GM20431 (cell line): ENCODE measurements around the gene MAB21L1.

Experiments used
- in situ Hi-C: fragments of 300-500 bp; cut with MseI, MboI; formaldehyde crosslinking; loops from one replicate; pipeline ENCODE4 v1.15.0; 2020; ENCODE audit warnings: low sequenced_read_pairs; ENCODE audit not compliant: unreplicated experiment

Gene MAB21L1

DNA sequence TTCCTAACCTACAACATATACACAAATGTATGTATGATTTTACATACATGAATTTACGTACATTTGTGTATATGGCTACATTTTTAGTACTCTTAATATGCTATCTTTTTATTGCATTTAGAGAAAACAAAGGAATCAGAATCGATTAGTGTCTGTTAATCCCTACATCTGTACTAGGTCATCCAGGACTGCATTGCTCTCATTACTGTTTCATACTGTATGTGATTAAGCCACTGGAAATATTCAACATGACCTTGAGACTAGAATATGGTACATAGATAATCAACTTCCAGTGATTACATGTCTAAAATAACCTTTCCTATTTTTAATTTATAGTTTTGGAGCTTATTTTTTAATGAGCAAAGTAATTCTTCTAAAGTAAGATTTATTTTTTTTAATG is 5.3 kb upstream of the MAB21L1 start:
- in situ Hi-C loops = no loop called here

DNA sequence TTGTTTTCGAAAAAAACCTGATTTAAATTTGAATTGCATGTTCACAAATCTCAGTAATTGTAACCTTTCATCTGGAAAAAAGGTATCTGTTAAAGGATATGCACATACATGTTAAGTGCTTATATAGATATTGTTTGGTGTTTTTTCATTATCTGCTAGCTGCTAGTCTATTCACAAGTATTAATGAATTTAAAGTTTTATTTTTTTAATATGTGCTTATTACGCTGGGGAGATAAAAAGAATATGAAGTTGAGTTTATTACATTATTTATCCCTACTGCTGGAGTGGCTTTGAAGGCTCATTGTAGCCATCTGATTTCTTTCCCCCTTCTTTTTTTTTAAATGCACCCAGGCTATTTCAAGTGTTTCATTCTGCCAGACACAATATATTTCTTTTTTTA is 3.9 kb upstream of the MAB21L1 start:
- in situ Hi-C loops = no loop called here

DNA sequence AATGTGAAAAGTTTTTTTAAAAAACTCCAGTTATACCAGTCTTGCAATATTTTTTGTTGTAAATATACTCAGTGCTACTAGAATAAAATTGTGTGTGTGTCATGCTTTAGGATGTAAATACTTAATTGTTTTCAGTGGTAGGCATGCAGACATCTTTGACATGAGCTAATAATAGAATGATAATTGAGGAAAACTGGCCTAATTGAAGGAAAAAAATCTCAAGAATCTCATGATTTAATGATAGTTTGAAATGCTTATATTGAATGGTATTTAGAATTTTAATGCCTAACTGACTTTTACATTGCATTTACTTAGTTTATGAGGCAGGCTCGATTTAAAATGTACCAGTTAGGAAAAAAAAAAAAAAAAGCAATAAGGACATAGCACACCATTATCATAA is 3.2 kb upstream of the MAB21L1 start:
- in situ Hi-C loops = no loop called here

DNA sequence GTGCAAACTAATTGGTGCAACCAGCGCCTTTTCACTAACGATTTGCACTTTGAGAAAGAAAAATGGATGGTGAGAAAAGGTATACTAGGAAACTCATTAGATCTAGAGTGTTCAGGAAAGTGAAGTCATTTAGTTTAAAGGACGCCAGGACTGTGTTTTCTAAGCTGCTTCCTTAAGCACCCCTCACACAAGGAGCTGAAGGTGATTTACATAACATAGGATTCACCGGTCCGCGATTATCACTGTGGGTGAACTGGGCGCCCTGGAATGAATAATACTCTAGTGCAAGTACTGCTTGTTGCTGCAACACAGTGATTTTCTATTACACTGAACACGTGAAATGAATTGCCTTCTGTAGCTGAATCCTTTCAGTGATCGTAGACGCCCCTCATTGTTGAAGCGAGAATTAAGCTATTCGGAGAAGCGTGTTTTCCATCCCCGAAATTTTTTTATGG is 2.6 kb upstream of the MAB21L1 start:
- in situ Hi-C loops = no loop called here

DNA sequence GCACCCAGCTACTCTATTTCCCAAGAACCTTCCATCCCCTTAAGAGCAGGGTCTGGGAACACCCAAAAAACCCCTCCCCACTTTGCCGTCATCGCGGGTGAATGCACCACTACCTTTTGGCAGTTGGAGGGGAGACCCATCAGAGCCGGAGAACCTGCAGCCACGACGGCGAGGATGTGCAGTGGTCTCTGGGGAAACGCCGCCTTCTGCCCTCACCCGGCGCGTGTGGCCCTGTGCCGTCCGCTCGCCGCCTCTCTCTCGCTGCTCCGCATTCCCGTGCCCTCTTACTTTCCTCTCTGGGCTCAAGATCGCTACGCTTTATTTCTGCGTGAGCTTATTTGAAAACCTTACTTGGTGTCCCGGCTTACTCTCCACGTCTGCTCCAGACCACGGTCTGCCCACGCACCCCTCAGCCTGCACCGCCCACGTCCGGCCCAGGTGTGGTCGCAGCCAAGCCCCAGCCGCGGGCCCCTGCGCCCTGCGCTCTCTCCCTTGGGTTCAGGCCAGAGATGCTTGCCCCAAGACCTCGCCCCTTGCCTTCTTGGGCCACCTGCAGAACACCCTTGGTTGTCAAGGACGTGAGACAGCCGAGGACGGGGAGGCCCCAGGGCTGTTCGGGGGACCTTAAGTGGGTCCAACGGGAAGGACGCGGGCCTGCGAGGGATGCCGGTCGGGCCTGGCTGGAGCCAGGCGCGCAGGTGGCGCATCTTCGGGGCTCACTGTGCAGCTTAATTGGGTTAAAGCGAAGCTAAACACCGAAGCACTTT is 2.0 kb upstream of the MAB21L1 start:
- in situ Hi-C loops = no loop called here

DNA sequence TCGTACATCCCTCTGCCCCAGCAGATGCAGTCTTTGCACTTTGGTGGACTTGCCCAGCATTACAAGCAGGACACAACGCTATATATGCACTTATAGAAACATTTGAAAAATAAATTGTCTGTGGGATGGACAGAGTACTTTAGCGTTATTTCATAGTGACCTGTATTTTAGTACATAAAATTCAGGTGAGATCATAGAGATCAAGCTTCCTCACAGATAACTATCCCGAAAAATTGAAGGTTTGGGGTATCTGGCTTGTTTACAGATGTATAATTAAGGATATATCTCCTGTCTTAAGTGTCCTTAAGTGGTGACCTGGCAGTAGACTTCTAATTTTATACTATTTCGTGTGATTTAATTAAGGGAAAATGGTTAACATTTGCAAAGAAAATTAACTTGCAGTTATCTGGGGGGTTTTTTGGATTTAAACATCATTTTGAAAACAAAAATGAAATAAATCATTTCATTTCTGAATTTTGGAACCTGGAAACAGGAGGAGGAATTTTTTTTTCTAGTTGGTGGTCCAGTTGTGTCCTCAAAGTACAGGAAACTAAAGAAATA is 977 bp upstream of the MAB21L1 start:
- in situ Hi-C loops = no loop called here

DNA sequence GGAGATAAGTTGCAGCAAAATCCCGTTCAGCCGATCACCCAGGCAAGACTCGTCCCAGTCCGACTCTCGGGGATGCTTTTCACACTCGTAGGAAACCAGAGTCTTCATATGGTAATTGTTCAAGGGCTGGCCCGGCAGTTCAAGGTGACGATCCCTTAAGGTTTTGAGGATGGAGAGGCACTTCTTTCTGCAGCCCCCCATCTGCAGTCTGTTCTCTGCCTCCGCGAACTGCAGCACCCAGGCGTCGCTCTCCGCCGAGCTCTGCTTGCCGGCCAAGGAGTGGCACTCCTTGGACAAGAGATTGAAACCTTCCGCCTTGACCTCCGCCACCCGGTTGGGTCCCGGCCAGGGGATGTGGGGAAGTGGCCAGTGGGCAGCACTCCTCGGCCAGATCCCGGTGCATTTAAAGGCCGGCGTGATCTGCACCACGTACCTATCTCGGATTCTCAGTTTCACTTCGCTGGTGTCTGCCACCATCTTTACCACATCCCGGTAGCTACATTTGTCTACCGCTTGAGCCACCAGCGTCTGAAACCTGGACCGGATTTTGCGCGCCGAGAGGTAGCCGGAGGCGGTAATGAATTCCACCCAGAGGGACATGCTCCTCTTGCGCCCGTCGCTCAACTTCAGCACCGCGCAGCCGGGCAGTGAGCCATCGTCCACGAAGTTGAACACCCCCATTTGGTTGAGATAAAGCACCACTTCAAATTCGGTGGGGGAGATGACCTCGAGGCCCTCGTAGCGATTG is 1.1 kb downstream of the MAB21L1 start:
- in situ Hi-C loops = no loop called here

DNA sequence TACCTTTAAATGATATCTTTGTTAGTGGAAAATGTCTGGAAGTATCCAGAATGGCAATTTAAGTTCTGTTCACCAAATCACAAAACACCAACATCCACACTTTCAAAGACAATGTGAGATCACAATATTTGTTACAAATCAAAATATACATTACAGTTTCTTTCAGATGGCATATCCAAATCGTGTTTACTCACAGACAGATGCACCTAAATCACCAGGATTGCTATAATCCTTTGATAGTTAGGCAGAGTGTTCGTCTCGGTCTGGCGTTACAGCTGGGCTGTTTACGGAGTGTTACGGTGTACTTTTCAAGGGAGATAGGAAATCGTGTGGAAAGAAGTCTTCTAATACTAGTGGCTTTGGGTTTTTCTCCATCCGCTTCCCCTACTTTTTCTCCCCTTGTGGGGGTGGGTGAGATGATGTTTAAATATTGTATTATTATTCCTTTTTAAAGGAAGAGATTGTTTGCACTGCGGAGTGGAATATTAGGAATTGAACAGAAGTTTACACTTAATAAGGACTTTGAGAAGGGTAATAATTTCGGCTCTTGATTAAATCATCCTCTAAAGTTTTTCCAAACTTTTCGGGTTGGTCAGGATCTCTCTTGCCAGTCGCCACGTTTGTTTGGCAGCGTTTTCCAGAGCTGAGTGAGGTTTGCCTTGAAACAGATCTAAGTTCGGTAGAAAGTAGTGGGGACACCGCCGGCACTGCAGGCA is 1.8 kb downstream of the MAB21L1 start:
- in situ Hi-C loops = no loop called here

DNA sequence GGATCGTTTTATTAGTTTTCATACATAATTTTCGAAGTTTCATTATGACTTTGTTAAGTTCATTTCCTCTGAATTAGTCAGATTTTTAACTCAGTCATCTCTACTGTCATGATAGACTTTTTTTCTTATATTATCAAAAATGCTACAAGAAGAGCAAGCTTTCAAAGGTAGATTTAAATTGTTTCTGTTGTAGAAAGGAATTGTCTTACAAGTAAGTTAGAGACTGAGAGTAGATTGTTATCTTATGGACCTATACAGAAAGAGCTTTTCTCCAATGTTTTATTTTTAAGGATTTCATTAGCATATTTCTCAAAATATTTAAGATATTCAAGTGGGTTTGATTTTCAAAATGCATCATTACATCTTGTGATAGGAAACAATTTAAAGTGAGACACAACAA is 2.7 kb downstream of the MAB21L1 start:
- in situ Hi-C loops = no loop called here

DNA sequence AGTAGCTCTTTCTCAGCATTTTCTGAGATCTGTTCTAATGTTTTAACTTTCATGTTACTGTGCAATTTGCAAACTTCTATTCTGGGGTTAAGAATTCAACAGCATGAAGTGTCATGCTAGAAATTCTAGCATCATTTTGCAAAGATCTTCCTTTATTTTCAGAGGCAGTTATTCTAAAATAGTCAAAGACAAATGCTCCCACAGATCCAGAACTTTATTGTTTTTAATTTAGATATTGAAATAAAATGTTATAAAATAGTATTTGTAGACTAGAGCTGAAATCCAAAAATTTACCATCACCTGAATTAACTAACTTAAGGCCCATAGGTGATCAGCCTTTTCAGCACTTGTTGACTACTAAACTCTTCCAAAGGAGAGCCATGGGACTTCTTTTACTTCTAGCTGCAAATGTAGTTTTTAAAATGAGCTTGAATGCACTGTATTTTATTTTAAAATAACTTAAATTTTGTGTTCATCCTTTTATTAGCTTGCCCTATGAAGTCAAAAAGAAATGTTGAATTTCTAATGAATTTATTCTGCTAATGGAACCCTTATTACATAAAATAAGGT is 3.2 kb downstream of the MAB21L1 start:
- in situ Hi-C loops = no loop called here

DNA sequence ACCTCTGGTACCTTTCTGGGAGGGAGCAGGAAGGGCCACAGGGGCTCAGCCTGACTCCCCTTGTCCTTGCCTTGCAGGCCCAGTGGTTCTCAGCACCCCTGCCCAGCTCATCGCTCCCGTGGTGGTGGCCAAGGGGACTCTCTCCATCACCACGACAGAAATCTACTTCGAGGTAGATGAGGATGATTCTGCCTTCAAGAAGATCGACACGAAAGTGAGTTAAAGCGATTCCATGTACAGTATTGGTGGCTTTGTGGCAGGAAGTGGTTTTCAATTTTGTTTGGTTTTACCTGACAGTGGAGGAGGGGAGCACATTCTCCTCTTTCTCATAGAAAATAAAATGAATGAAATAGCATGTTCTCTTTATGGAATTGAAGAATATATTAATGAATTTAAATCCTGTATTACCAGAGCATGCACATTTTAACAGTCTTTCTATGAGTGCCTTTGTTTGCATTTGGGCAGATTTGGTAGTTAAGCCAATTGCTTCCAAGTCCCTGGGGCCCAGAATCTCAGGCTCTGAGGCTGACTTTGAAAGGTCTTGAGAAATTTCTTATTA is 4.1 kb downstream of the MAB21L1 start:
- in situ Hi-C loops = no loop called here

DNA sequence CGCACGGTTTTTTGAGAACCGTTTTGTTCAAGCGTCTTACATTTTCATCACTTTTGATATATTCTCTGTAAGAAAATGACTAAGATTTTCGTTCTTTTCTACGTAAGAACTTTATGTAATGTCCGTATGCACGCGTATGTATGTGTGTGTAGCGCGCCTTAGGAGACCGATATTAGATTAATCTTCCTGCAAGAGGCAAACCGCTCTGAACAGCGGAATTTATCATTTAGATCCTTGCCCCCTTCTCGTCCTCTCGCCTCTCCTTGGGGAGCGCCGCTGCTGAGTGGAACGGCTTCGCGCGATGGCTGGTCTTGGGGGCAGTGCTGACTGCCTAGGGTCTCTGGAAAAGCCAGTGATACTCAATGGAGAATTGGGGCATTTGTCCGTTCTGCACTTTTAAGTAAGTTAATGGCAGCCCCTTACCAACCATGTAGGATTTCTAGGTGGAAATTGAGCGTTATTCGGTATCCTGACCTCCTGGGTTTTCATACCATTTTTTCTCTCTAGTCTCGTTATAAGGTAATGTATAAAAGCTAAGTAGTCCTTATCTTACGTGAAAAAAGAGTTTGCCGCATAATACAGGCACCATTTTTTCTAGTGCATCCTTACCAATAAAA is 4.7 kb downstream of the MAB21L1 start:
- in situ Hi-C loops = no loop called here

DNA sequence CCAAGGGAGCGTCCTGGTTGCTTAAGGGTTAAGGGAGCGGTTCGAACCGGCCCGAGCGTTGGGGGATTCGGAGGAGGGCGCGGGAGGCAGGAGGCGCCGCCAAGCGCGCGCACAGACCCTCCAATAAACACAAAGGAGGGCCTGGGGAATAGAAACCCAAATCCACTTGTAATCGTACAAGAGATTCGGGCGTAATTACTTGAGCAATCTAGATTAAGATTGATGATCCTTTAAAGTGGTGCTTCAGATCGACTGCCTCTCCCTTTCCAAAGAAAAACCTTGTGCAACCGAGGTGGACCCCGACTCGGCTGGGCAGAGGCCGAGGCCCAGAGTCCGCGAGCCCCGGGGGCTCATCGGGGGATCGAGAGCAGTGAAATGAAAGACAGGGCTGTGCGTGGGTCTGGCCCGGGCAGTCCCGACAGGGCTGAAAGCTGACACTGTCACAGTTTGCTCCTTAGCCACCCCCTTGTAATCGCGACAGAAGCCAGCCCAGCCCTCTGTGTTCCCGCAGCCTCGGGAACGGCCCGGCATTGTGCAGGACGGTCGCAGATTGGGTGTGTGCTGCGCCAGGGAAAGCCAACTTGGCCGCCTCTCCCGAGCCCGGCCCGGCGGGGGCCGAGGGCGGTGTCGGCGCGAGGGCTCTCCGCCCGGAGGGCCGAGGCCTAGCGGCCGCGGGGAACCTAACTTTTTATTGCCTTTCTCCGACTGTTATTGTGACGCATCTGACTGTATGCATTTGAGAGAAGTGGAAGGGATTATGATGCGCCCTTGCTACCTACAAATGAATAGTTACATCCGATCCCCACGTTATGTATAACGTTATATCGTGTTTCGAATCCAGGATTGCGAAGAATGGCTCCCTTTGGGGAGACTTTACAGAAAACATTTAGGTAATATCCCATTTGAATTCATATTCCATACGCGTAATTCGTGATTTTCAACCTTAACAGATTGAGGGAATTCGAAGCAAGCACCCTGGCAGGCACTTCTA is 5.5 kb downstream of the MAB21L1 start:
- in situ Hi-C loops = no loop called here

DNA sequence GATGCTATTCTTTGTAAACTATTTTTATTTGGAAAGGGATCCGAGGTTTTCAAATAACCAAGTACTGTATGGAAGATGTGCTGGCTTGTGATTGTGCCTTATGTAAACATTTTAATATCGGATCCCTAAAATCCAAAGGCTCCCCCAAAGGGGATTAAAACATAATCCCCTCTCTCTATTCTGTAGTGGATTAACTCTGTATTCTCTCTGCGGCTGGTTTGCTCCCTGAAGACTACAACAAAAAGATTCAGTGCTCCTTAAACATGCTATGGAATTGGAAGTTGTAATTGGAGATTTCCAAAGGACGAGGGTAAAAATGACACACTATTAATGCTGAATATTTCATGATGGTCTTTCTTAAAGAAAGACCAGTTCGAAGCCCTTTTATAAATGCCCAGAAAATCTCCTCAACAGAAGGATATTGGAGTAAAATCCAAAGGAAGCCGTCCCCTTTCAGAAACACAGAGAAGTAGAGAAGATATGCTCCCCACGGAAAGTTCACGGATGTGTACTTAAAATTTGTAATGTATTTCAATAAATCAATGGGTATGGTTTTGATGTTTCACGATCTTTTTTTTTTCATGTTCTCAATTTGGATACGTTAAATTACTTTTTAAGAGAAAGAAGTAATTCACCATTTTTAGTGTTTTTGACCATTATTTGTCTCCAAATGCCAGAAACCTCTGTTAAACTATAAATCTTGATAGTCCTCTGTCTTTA is 6.5 kb downstream of the MAB21L1 start:
- in situ Hi-C loops = no loop called here

DNA sequence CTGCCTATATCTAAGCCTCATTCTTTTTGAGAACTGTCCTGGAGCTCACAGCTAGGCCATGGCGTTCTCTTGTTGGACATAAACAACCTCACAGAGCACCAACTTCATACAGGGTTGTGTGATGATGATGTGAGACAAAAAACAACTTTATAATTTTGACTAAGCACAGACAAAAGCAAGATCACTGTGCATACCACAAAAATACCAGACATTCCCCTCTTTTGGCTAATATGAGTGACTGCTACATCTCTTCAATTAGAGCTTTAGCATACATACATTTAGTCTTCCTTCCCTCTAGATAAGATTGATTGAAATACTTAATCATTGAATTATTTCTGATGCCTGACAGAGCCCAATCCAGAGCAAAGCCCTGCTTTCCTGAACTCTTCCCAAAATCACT is 8.3 kb downstream of the MAB21L1 start:
- in situ Hi-C loops = no loop called here

DNA sequence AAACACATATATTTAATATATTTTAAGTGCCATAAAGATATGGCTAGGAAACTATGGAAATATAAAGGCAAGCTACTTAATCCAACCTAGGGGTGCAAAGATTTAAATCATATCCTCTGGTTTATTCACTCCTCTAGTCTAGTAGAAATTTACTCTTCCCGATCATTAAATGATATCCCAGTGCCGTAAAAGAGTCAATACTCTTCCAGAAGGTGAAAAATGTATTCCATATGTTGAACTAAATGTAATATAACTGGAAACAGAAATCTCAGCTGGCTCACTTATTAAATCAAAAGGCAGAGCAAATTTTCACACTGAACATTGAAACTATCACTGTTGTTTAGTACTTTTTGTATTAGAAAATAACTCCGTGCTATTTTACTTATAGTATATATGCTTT is 11.1 kb downstream of the MAB21L1 start:
- in situ Hi-C loops = no loop called here

DNA sequence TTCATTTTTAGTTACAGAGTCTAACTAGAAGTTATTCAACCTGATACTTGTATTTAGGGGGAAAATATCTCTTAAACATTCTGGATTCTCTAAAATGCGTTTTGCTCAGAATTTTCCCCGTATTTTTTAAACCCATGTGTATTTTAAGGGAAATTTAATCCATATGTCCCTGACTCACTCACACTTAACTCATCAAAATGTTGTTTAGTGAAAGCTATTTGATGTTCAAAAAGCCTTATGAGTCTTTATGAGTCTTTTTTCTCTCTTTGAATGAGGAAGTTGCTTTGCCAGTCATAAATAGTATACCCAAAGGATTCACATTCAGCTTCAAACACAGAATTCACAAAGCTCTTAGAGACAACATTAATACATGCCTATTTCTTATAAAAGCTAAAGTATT is 16.4 kb downstream of the MAB21L1 start:
- in situ Hi-C loops = no loop called here

DNA sequence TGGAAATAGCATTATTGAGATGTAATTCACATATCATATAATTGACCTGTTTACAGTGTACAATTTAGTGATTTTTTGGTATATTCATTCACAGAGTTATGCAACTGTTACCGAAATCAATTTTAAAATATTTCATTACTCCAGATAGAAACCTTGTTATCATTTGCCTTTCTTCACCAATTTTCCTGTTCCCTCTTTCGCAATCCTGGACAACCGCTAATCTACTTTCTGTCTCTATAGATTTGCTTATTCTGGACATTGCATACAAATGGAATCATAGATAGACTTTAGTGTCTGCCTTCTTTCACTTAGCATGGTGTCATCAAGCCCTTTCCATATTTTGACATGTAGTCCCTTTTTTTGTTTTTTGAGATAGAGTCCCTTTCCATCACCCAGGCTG is 19.2 kb downstream of the MAB21L1 start:
- in situ Hi-C loops = no loop called here
